Measurements from ENCODE around the gene DYNLT2B.
"Not testable (repeated sequence)": the region's sequence is repeated elsewhere in the genome, so short reads cannot be mapped to it uniquely, and the experiment has no call there.

DYNLT2B gene

GRCh38 chr3:196270499-196270898 is 47.5 kb downstream of the DYNLT2B start:
- DNase-seq (ENCODE audit: low read depth), result no peak

- peak; percentile 87 for DNase-seq (ENCODE audit: low read depth)
Observed at GRCh38 chr3:196268284-196269163, 49.5 kb downstream of the DYNLT2B start.

- no peak for DNase-seq (ENCODE audit: low read depth)
Observed at GRCh38 chr3:196263819-196264218, 54.2 kb downstream of the DYNLT2B start.

- DNase-seq (ENCODE audit: low read depth), result no peak
Observed at GRCh38 chr3:196260784-196261183, 57.3 kb downstream of the DYNLT2B start.

- no peak for DNase-seq (ENCODE audit: low read depth)
Observed at GRCh38 chr3:196255776-196256175, 62.3 kb downstream of the DYNLT2B start.

GRCh38 chr3:196254376-196255283 is 63.4 kb downstream of the DYNLT2B start:
- no peak for DNase-seq (ENCODE audit: low read depth)

- no peak for DNase-seq (ENCODE audit: low read depth)
Observed at GRCh38 chr3:196251918-196252317, 66.1 kb downstream of the DYNLT2B start.

- DNase-seq (ENCODE audit: low read depth), result peak; percentile 99
Observed at GRCh38 chr3:196246612-196247308, 71.3 kb downstream of the DYNLT2B start.

GRCh38 chr3:196244166-196244565 is 73.9 kb downstream of the DYNLT2B start:
- not testable (repeated sequence) for DNase-seq (ENCODE audit: low read depth)

- no peak for DNase-seq (ENCODE audit: low read depth)
Observed at GRCh38 chr3:196241704-196242103, 76.3 kb downstream of the DYNLT2B start.
